Lung (tissue), 12 donors: Measurements from ENCODE around the gene TMEM131. TPM values are rescaled to one million over a fixed set of nuclear protein-coding genes. Genes with fewer than 3 reads are reported as not detected.

Experiments
- ATAC-seq: fragments of 200-7000 bp; cut with Tn5 transposase; one replicate; pipeline ENCODE4 v1.9.1; 2020; ENCODE audit warnings: moderate number of reproducible peaks; ENCODE audit not compliant: insufficient read depth, low FRiP score
- DNase-seq, 3 donors: peaks; one replicate each; pipeline ENCODE4 v3.0.0-alpha.2; 2013 to 2017
- H3K27ac ChIP-seq, 2 donors: one replicate each; pipeline ENCODE4 v1.5.1; 2013; ENCODE audit warnings: mild to moderate bottlenecking in 2 of 2, moderate library complexity in 2 of 2, control low read depth in 1 of 2, inconsistent platforms in 1 of 2, low read depth in 1 of 2, low read length in 1 of 2
- H3K27me3 ChIP-seq, 3 donors: one replicate each; pipeline ENCODE4 v1.5.1; 2013; ENCODE audit warnings: low read length in 2 of 3; ENCODE audit not compliant: control insufficient read depth in 3 of 3, insufficient read depth in 3 of 3
- H3K36me3 ChIP-seq, 4 donors: one replicate each; pipeline ENCODE4 v1.5.1; 2013; ENCODE audit warnings: low read length in 4 of 4, mild to moderate bottlenecking in 1 of 4, moderate library complexity in 1 of 4; ENCODE audit not compliant: control insufficient read depth in 4 of 4, insufficient read depth in 4 of 4
- H3K4me1 ChIP-seq, 5 donors: one replicate each; pipeline ENCODE4 v1.5.1; 2013; ENCODE audit warnings: low read length in 5 of 5, mild to moderate bottlenecking in 2 of 5, moderate library complexity in 1 of 5; ENCODE audit not compliant: control insufficient read depth in 5 of 5, insufficient read depth in 5 of 5
- H3K4me3 ChIP-seq: one replicate; pipeline ENCODE4 v1.5.1; 2013; ENCODE audit warnings: mild to moderate bottlenecking, control low read depth, moderate library complexity
- H3K9ac ChIP-seq, 2 donors: one replicate each; pipeline ENCODE4 v1.5.1; 2013; ENCODE audit warnings: low read length in 2 of 2, control low read depth in 1 of 2; ENCODE audit not compliant: insufficient read depth in 1 of 2
- H3K9me3 ChIP-seq, 4 donors: one replicate each; pipeline ENCODE4 v1.5.1; 2013; ENCODE audit warnings: low read length in 3 of 4, mild to moderate bottlenecking in 1 of 4, moderate library complexity in 1 of 4; ENCODE audit not compliant: control insufficient read depth in 4 of 4, insufficient read depth in 3 of 4
- CTCF ChIP-seq: IDR thresholded peaks from 2 replicates; pipeline ENCODE4 v1.5.1; 2012; ENCODE audit warnings: mild to moderate bottlenecking; ENCODE audit errors: control extremely low read depth, extremely low read depth
- WGBS, 2 donors: extraction: QIAGEN DNeasy Blood & Tissue Kit; methylation state at CpG; one replicate each; pipeline ENCODE4 v1.1.7; 2013; 5-methylcytosine and 5-hydroxymethylcytosine counted together
- polyA plus RNA-seq, 2 donors: library from polyadenylated mRNA; stranded (reverse); fragments of 200-250 nt; gene quantifications; one replicate each; pipeline ENCODE4 v1.2.1, GENCODE V29; 2013
- total RNA-seq, 2 donors: library from RNA; depleted of rRNA in 1 of 2; stranded (reverse); fragments of >200 nt in 1 of 2; gene quantifications; one replicate each; pipeline ENCODE4 v1.2.1, GENCODE V29; 2014 to 2021
- donor health status: control.
- donor health status: control.
- donor health status: Bipolar disorder and iron deficiency.
- donor health status: healthy.
- donor health status: DM: yes; HTN: yes; CAD: no.

TMEM131 gene
- total and polyA plus RNA-seq, 4 donors = 9.3 to 54.0 (median 23.7) TPM

GRCh38 chr2:97765933-97766332 is 229.8 kb downstream of the TMEM131 start:
- Histone ChIP-seq H3K36me3 (peaks cover 19 to 42% (median 25%) of the 10 kb centered on the region in 4 donors), H3K9me3 (no peaks in the 10 kb centered on the region), H3K4me1 (peaks cover 0 to 22% (median 0%) of the 10 kb centered on the region in 5 donors), H3K27ac (no peak overlapping the region), H3K9ac (no peak overlapping the region), H3K4me3 (no peak overlapping the region), H3K27me3 (no peaks in the 10 kb centered on the region)
- no peak for ATAC-seq
- 79 to 92% methylated on average over 4 of the region's 4 CpGs for WGBS, 2 donors
- TF ChIP-seq CTCF = no peak
- no peak for DNase-seq

- 91% methylated on average over 11 of the region's 11 CpGs for WGBS, 2 donors
- H3K36me3 ChIP-seq = peaks cover 19 to 53% (median 27%) of the 10 kb centered on the region in 4 donors
These were observed 231.0 kb downstream of the TMEM131 start for GRCh38 chr2:97764559-97765263.

GRCh38 chr2:97763176-97763845 is 232.4 kb downstream of the TMEM131 start:
- DNase-seq = no peak
- Histone ChIP-seq H3K27me3 (no peaks in the 10 kb centered on the region), H3K4me1 (peaks cover 0 to 20% (median 0%) of the 10 kb centered on the region in 5 donors), H3K9me3 (no peaks in the 10 kb centered on the region), H3K4me3 (no peak overlapping the region), H3K36me3 (peaks cover 23 to 65% (median 36%) of the 10 kb centered on the region in 4 donors), H3K9ac (no peak overlapping the region), H3K27ac (no peak overlapping the region)
- 84 to 89% methylated on average over 20 of the region's 20 CpGs for WGBS, 2 donors
- no peak for ATAC-seq
- TF ChIP-seq CTCF = no peak

More at GRCh38 chr2:97764559-97765263, 231.0 kb downstream of the TMEM131 start:
- H3K9me3 ChIP-seq = no peaks in the 10 kb centered on the region
- no peak overlapping the region for H3K4me3 ChIP-seq
- no peak overlapping the region for H3K27ac ChIP-seq
- peaks cover 0 to 20% (median 0%) of the 10 kb centered on the region in 5 donors for H3K4me1 ChIP-seq
- TF ChIP-seq CTCF = no peak
- DNase-seq (no peak), ATAC-seq (no peak)
- H3K9ac ChIP-seq = no peak overlapping the region
- H3K27me3 ChIP-seq = no peaks in the 10 kb centered on the region
